LoVo (cell line): ENCODE measurements around the gene MAMSTR.

ENCODE experiments used
- DNase-seq: peaks from one replicate; pipeline ENCODE4 v3.0.0-alpha.2; 2016; ENCODE audit warnings: low spot score

Gene MAMSTR

GRCh38 chr19:48663667-48664066 lies 55.9 kb downstream of the MAMSTR start:
- no peak for DNase-seq
